HG03139 (cell line): ENCODE data around the gene GZMA.
"Not testable (repeated sequence)": the region's sequence is repeated elsewhere in the genome, so short reads cannot be mapped to it uniquely, and the experiment has no call there.

Experiments
- ATAC-seq: cut with Tn5 transposase; IDR thresholded peaks from one replicate; pipeline ENCODE4 v1.9.1; 2021; ENCODE audit not compliant: unreplicated experiment

Gene GZMA

DNA sequence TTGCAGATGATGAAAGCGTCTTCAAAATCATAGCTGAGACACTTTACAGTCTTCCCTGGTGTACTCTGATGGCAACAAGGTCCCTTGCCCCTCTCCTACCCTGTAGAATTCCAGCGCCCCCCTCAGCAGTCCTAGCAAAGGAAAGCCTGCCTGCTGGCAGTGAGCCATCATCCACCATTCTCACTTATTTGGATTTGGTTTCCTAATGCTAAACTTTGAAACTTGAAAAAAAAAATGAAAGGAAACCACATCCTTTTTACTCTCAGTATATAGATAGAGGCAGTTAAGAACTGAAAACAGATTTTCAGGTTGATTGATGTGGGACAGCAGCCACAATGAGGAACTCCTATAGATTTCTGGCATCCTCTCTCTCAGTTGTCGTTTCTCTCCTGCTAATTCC, at the start of gene GZMA:
Gene GZMA, plus strand, starts transcription at position 299 of the 400 bp plus-strand sequence. Its CDS starts 37 bp downstream, at position 336.
- no peak for ATAC-seq

DNA sequence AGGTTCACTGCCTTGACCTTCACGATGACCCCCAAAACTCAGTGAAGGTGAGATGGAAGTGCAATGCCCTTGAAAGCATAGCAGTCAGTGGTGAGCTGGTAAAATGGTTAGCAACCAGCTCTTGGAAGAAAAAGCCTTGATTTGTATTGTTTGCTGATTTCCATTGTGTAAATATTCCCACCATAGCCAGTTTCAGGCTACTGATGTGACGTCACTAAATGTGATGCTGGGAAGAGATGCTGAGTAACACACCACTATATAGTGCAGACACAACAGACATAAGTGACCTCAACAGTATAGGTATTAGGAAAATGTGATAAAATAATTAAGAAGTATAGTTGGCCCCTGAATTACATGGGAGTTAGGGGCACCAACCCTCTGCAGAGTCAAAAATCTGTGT, 47.3 kb upstream of the GZMA start:
- no peak for ATAC-seq

DNA sequence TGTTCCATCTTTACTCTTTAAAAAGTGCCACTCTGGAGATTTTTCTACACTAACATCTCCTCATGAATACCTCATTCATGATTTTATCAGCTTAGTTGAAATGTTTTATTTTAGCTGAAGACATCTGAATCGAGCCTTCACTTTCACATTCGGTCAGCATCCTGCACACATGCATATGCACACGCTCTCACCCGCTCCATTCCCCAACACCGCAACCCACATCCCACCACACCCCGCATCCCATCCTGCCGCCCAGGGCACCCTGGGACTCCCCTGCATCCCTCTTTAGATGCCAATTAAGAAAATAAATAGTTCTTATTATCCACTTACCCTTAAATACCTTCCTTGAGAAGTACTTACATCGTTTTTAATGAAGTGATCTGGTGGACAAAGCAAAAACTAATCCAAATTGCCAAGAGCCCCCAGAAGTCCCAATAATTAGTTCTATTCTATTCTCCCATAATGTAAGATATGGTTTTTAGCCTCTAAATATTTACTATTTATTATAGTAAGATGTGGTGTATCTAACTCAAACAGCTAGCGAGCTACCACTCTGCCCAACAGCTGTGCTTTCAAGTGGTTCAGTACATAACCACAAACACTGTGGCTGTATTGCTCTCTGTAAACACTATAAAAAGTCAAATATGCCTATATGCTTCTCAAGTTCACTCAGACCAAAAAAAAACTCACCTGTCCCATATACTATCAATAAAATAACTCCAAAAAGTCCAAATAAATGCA, 40.2 kb upstream of the GZMA start:
- ATAC-seq: no peak

DNA sequence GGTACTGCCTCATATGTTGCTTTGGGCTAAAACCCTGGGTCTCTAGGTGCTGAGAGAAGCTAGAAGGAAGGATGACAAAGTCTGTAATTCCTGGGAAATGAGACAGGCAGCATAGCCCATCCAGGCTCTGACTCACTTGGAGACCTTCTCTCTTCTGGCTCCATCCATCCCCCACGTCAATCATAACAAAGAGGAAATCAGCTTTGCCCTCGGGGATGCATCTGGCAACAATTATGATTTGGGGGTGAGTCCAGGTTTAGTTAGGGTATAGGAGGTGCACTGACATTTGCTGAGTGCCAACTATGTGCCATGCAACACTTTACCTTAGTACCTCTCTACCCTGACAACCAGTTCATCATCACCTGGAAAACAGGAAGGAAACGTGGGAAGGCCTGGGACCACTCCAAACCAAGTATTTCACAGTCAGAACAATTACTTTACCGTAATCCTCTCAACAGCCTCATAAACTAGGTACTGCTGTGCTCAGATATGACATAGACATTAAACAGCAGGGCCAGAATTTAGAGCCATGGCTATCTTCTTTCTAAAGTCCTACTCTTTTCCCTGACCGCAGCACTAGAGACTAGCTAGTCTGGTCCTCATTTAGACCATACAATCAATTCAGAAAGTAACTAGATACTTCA, 39.1 kb upstream of the GZMA start:
- ATAC-seq: no peak

DNA sequence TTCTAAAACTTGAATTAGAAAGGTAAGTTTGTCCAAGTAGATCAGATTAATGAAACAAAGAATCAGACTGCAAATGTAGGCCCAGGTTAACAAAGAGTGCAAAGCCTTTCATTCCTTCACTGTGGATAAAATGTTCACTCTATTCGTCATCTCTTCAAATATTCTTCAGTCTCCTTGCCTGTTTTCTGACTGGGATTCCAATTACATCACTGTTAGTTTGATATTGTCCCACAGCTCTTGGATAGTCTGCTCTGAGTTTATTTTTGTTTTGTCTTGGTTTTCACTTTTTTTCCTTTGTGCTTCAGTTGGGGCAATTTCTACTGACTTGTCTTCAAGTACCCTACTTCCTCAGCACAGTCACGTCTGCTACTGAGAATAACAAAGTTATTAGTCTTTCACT, 38.5 kb upstream of the GZMA start:
- ATAC-seq: no peak

DNA sequence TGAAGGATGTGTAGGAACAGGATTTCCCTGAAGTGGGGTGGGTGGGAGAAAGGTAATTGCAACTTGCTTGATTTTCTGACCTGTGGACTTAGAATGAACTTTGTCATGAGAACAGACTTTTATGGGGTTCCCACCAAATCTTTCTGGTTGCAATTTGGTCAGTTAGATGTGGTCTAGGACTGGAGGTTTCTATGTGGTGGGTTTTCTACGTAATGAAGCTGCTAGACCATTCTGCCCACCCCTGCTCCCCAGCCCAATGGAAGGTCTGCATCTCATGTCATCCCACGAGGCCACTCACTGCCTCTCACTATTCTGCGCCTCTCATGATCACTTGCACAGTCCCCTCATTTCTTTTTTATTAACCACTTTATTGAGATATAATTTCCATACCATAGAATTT, 37.9 kb upstream of the GZMA start:
- ATAC-seq: no peak

DNA sequence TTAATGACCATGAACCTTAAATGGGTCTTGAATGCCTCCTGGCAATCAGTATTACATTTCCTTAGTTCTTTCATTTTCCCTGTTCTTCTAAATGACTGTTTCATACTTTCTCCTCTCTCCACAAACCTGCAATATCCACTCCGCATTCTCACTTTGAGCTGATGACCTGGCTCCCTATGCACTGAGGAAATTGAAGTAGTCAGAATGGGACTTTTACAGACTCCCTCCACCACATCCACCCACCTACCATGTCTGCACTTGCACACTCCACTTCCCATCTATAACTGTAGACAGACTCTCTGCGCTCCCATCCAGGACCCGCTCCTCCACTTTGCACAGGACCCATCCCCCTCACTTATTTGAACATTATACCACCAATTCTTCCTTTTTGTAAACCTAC, 36.2 kb upstream of the GZMA start:
- no peak for ATAC-seq

DNA sequence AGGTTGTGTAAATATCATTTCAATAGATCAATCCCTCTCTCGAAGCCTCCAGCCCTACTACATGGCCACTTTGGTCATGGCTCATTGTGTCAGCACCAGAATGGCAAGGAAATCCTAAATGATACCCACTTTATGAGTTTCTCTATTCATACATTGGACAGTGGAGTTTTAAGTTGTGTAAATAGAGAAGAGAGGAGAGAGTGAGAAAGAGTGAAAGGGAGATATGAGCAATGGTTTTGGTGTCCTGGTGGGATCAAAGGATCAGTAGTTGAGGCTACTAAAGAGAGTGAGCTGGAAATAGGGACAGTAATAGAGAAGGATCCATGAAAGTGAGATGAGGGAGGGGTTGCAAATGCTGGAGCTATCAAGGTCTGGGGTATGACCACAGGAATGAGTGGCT, 31.5 kb upstream of the GZMA start:
- no peak for ATAC-seq

DNA sequence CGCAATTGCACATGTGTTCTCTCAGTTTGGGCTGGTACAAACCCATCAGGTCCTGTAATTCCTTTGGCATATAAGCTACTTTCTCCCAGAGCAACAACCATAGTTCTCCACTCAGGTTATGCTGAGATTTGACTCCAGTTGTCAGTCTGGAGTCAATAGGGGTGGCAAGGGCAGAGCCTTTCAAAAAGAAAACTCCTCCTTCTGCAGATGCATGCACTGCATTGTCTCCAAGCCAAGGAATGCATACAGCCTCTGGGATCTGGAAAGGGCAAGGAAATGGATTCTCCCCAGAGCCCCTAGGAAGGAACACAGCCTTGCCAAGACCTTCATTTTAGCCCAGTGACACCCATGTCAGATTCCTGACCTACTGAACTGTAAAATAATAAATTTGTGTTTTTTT, 31.0 kb upstream of the GZMA start:
- no peak for ATAC-seq

DNA sequence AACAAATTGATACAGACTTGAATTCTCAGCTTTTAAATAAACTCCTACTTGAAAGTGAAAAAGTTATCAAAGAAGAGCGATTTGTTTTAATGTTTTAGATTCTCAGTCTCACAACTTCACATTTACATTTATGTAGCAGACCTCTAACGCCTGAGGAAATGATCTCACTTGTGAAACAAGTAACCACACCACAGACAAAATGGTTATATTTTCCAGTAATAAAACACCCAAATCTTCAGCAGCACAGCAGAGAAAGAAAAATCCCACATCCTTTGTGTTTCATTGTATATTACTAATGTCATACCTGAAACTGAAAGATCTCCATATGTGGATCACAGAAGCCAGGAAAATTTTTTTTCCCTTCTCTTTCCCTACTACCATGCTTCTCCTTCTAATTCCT, 29.8 kb upstream of the GZMA start:
- ATAC-seq: no peak

DNA sequence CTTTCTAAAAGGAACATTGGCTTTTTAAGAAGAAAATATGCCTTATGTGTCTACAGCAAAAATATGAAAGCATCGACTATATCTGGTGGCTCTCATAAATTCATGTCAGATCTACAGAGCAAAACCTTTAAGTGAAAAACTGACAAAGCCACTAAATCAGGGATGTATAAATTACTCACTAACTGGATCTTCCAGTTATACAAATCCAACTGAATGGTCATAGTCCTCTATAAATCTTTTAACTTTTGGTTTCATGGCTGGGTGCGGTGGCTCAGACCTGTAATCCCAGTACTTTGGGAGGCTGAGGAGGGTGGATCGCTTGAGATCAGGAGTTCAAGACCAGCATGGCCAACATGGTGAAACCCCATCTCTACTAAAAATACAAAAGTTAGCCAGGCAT, 29.2 kb upstream of the GZMA start:
- ATAC-seq: no peak

DNA sequence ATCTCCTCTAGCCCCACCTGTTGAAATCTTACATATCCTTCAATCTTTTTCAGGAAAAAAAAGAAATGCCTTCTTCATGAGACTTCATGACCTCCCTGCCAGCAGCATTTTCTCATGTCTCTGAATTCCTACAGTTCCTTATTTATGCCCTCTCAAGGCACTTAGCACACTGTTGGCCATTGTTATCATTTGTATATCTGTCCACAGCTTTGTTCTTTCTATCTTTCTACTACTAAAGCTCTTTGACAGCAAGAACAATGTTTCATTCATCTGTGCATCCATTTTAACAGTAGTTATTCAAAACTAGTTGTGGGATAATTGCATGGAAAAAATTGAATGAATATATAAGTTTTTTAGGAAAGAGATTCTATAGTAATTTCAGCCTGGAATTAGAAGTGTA, 20.9 kb upstream of the GZMA start:
- ATAC-seq: no peak

DNA sequence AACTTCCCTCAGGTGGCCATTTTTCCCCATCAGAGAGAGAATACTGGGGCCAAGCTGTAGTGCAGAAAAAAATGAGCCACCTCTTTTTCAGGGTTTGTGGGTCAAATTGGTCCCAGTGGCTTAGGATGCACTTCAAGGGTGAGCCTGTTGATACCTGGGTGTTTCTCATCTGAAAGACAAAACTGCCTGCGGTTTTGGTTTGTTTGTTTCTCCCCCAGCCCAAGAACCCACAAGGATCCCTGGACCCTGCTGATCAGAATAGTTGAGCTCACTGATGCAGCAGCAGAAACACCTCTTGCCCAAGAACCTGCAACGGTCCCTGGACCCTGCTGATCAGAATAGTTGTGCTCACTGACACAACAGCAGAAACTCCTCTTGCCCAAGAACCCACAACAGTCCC, 13.1 kb upstream of the GZMA start:
- ATAC-seq: not testable (repeated sequence)

DNA sequence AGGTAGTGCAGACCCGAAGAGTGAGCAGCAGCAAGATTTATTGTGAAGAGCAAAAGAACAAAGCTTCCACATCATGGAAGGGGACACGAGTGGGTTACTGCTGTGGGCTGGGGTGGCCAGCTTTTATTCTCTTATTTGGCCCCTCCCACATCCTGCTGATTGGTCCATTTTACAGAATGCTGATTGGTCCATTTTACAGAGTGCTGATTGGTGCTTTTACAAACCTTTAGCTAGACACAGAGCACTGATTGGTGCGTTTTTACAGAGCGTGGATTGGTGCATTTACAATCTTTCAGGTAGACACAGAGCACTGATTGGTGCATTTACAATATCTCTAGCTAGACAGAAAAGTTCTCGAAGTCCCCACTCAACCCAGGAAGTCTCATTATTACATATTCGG, 11.4 kb upstream of the GZMA start:
- not testable (repeated sequence) for ATAC-seq

DNA sequence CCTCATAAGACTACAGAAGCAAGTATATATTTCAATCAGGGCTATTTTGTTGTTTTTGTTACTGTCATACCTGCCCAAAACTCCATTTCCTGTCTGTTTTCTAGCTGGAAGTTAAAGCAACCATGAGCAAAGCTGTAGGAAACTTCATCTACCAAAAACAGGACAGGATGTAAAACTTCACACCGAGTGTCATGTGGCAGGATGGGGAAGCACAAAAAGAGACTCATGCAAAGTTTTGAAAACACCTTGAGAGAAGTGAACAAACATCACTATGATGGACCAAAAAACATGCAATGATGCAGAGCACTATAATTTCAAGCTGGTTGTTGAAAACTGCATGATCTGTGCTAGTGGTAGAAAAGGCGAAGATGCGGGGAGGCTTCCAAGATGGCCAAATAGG, 6.3 kb upstream of the GZMA start:
- no peak for ATAC-seq

DNA sequence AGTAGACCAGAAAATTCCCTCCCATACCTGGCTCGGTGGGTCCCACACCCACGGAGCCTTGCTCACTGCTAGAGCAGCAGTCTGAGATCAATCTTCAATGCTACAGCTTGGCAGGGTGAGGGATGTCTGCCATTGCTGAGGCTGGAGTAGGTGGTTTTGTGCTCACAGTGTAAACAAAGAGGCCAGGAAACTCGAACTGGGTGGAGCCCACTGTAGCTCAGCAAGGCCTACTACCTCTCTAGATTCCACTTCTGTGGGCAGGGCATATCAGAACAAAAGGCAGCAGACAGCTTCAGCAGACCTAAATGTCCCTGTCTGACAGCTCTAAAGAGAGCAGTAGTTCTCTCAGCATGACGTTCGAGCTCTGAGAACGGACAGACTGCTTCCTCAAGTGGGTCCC, 5.6 kb upstream of the GZMA start:
- ATAC-seq: no peak

DNA sequence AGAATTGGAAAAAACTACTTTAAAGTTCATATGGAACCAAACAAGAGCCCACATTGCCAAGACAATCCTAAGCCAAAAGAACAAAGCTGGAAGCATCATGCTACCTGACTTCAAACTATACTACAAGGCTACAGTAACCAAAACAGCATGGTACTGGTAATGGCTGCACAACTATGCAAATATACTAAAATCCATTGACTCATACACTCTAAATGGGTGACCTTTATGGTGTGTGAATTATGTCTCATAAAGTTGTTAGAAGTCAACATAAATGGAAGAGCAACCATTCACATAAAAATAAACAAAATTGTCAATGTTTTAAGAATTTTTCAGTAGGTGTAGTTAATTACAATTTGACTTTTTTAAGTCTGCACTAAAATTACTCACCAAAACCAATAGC, 1.3 kb upstream of the GZMA start:
- not testable (repeated sequence) for ATAC-seq

DNA sequence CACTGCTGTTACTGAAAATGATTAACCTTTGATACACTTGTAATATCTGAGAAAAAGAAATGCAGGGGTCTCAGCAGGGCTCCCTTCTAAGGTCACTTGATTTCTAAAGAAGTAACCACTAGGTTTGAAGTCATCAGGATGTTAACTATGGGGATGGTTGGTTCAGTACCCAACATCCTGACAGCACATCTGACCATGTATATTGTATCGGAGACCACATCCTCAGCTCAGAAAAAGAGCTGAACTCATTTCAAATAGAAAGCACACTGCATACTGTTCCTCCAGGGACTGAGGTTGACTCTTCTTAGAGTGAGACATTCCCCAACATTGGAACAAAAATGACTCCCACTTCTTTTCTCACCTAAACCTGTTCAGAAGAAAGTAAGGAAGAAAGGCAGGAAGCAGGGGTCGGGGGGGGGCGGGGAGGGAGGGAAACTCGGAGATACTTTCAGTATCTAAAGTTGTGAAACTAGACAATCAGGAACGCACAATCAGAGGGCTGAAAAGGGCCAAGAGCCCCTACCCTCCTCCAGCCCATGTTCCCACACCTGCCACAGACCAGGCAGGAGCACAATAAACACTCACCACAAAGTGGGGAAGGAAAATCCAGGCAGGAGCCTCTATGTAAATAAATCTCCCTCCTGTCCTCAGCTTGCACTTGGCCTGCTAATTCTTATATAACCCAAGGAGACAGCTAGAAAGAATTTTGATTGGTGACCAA, 730 bp upstream of the GZMA start:
- ATAC-seq: peak; percentile 41

DNA sequence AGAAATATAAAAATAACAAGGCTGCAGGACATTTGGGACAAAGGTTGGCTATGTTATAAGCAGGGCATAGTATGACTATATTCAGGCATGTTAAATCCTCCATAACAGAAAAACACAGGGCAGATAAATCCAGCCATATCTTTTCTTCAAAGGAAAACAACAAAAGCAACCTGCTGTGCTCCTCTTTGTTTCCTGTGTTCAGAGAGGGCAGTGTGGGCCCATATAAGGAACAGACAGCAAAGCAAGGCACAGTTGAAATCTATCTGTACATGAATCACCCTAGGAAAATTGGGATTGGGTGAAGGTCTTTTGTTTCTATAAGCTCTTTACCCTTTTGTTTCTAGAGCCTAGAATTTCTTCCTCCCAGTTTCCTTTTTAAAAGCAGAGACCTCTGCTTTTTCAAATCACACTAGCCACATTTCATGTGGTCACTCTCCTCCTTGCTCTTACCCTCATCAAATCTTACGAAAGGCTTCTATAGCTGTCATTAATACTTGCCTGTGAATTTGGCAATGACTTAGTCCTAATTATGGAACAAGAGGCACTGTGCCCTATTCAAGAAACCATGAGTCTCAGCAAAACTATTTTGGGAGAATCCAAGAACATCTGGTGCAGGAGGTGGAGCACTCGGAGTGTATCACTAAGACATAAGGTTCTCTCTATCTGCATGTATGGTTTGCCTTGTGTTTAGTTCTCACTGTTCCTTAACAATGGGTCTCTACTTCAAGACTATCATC, 1.8 kb downstream of the GZMA start:
- ATAC-seq: no peak

DNA sequence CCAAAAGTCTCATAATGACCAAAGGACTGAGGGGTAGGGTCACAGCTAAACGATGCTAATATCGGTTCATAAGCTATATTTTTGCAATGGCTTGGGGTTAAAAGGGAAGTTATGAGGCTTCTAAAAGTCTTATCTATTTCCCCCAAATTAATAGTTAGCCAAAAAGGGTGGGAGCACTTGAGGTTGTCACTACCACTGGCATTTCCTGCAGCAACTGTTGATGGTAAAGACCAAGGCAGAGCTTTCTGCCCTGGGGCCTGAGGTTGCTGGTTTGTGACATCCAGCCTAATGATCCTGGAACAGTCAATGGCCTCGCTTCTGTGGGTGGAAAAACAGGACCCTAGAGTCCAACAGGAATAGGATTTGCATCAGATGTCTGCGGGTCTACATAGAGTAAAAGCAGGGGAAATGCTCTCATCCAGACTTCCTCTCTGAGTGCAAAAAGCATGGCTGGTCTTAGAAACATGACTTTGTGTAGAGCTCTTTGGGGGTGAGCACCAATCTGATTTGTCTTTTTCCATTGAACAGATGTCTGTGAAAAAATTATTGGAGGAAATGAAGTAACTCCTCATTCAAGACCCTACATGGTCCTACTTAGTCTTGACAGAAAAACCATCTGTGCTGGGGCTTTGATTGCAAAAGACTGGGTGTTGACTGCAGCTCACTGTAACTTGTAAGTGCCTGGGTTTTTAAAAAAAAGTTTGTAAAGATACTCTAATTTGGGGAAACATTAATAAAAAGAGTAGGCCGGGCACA, 2.7 kb downstream of the GZMA start:
- no peak for ATAC-seq

DNA sequence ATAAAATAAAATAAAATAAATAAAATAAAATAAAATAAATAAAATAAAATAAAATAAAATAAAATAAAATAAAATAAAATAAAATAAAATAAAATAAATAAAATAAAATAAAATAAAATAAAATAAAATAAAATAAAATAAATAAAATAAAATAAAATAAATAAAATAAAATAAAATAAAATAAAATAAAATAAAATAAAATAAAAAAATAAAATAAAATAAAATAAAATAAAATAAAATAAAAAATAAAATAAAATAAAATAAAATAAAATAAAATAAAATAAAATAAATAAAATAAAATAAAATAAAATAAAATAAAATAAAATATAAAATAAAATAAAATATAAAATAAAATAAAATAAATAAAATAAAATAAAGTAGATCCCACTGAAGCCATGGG, 3.5 kb downstream of the GZMA start:
- not testable (repeated sequence) for ATAC-seq
